Right lobe of liver (tissue), 6 donors: ENCODE measurements around the gene S100A10. TPM values are rescaled to one million over a fixed set of nuclear protein-coding genes. Genes with fewer than 3 reads are reported as not detected.

Experiments
- ATAC-seq, 4 donors: fragments of 200-7000 bp; cut with Tn5 transposase; one replicate each; pipeline ENCODE4 v1.9.1; 2020; ENCODE audit warnings: mild to moderate bottlenecking in 4 of 4, moderate library complexity in 4 of 4
- DNase-seq, 3 donors: peaks; one replicate each; pipeline ENCODE4 v3.0.0-alpha.2; 2020
- H3K27ac ChIP-seq, 3 donors: fragments of 200-600 bp; one replicate each; pipeline ENCODE4 v1.8.0; 2022
- H3K27me3 ChIP-seq, 2 donors: fragments of 200-600 bp; one replicate each; pipeline ENCODE4 v1.8.0; 2022
- H3K36me3 ChIP-seq, 4 donors: fragments of 200-600 bp; sonication (generic) in 1 of 4; one replicate each; pipeline versions ENCODE4 v1.5.1 to v1.8.0; 2017 to 2022; ENCODE audit warnings: control low read depth in 1 of 4
- H3K4me1 ChIP-seq, 4 donors: fragments of 200-600 bp; sonication (generic) in 1 of 4; one replicate each; pipeline versions ENCODE4 v1.5.1 to v1.8.0; 2017 to 2022; ENCODE audit warnings: control low read depth in 1 of 4
- H3K4me3 ChIP-seq, 3 donors: fragments of 200-600 bp; one replicate each; pipeline ENCODE4 v1.8.0; 2022
- H3K9me3 ChIP-seq, 4 donors: fragments of 200-600 bp; sonication (generic) in 1 of 4; one replicate each; pipeline versions ENCODE4 v1.5.1 to v1.8.0; 2017 to 2022; ENCODE audit warnings: control low read depth in 1 of 4
- CTCF ChIP-seq, 4 donors: fragments of 200-600 bp in 3 of 4; fragments of 450-650 bp in 1 of 4; IDR thresholded peaks; one replicate each; pipeline versions ENCODE4 v1.5.1 to v1.8.0; 2016 to 2022; ENCODE audit warnings: antibody characterized with exemption in 4 of 4, mild to moderate bottlenecking in 2 of 4
- POLR2A ChIP-seq: fragments of 450-650 bp; IDR thresholded peaks from one replicate; pipeline ENCODE4 v1.6.1; 2017; ENCODE audit warnings: antibody characterized with exemption, mild to moderate bottlenecking
- WGBS: methylation state at CpG from one replicate; pipeline ENCODE4 v1.1.6; 2018; ENCODE audit warnings: low coverage, low lambda C conversion rate; ENCODE audit not compliant: insufficient coverage; ENCODE audit errors: missing lambda C conversion rate; 5-methylcytosine and 5-hydroxymethylcytosine counted together
- intact Hi-C, 2 donors: fragments of 100-400 bp; cut with DNase I; formaldehyde crosslinking; loops; one replicate each; pipeline versions ENCODE4 v1.11.2 to v1.14.1; 2022
- total RNA-seq, 6 experiments: library from RNA; depleted of rRNA in 2 of 6; stranded (reverse); fragments of >200 nt in 2 of 6; fragmentation: NEBNext Ultra II Directional in 3 of 6; extraction: Animal tissue kit (Norgen Biotek cat#: 25700) in 3 of 6; gene quantifications; one replicate each; pipeline versions ENCODE4 v1.1.0 to v1.2.4, GENCODE V29; 2016 to 2023
- donor health status: DM: no; HTN: yes; CAD: no.
- donor health status: DM: no; HTN: no; CAD: no.
- donor health status: DM: no; HTN: no; CAD: no.
- donor health status: DM: no; HTN: yes; CAD: no.
- donor health status: DM: no; HTN: yes; CAD: no.

S100A10 gene
- total RNA-seq, 6 experiments from 2014 or later: 48.5 to 192 (median 61.7) TPM

- no peaks in the 10 kb centered on the region for H3K9me3 ChIP-seq
- no peaks in the 10 kb centered on the region for H3K27me3 ChIP-seq
- intact Hi-C loops: no loop called here
- ATAC-seq (peak in 1 of 4 donors; percentile 31), DNase-seq (no peak)
- H3K4me3 ChIP-seq: no peak overlapping the region
- H3K27ac ChIP-seq: no peak overlapping the region
- 63% methylated on average over 1 of the region's 1 CpG for WGBS
- H3K4me1 ChIP-seq: peaks cover 0 to 29% (median 3%) of the 10 kb centered on the region in 4 donors
- TF ChIP-seq POLR2A (no peak), CTCF (IDR thresholded peaks at IDR 0.05) (no peak)
- no peaks in the 10 kb centered on the region for H3K36me3 ChIP-seq
Measured at GRCh38 chr1:151942882-151943281, 50.8 kb downstream of the S100A10 start.

DNA sequence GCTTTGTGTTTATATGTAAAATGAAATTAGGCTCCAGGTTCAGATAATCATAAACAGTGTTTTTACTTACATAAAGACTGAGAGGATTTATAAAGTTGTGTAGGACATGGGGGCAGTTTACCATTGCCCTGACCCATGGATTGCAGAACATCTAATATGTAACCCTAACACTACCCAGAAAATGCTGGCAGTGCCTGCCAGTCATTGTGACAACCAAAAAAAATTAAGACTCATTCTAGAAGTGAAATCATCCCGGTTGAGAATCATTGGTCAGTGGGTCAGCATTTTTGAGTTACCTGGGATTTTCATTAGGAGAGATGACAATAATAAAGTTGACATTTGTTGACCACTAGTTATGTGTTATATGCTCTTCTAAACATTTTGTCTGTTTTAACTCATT, 53.1 kb downstream of the S100A10 start:
- no peak for TF ChIP-seq CTCF (IDR thresholded peaks at IDR 0.05)
- no peak for TF ChIP-seq POLR2A

GRCh38 chr1:151939779-151940178, 53.9 kb downstream of the S100A10 start:
- no peak for DNase-seq
- Histone ChIP-seq H3K4me1 (peaks cover 0 to 28% (median 0%) of the 10 kb centered on the region in 4 donors), H3K36me3 (no peaks in the 10 kb centered on the region), H3K9me3 (no peaks in the 10 kb centered on the region), H3K27me3 (no peaks in the 10 kb centered on the region), H3K27ac (no peak overlapping the region), H3K4me3 (no peak overlapping the region)
- intact Hi-C loops: loop anchor here in 1 of 2 donors (10.0 kb wide), 1 partner anchor 55 kb away; the partner anchor contains the start of gene S100A10
- no peak for TF ChIP-seq CTCF (IDR thresholded peaks at IDR 0.05)
- no peak for TF ChIP-seq POLR2A
- no peak for ATAC-seq
- 38% methylated on average over 1 of the region's 1 CpG for WGBS

More for the DNA sequence above, 53.1 kb downstream of the S100A10 start:
- Histone ChIP-seq H3K4me1 (peaks cover 0 to 34% (median 0%) of the 10 kb centered on the region in 4 donors), H3K27ac (no peak overlapping the region), H3K27me3 (no peaks in the 10 kb centered on the region), H3K36me3 (no peaks in the 10 kb centered on the region), H3K9me3 (no peaks in the 10 kb centered on the region), H3K4me3 (no peak overlapping the region)
- whole genome bisulfite sequencing: 19% methylated on average over 1 of the region's 1 CpG
- intact Hi-C loops: no loop called here
- ATAC-seq: no peak
- no peak for DNase-seq

- Histone ChIP-seq H3K9me3 (no peaks in the 10 kb centered on the region), H3K27me3 (no peaks in the 10 kb centered on the region), H3K4me3 (no peak overlapping the region), H3K4me1 (peaks cover 0 to 23% (median 0%) of the 10 kb centered on the region in 4 donors), H3K36me3 (no peaks in the 10 kb centered on the region), H3K27ac (no peak overlapping the region)
- TF ChIP-seq POLR2A (no peak), CTCF (IDR thresholded peaks at IDR 0.05) (no peak)
- ATAC-seq: no peak
- intact Hi-C loops: loop anchor here in 1 of 2 donors (10.0 kb wide), 1 partner anchor 56 kb away; the partner anchor contains the start of gene S100A10
- 97% methylated on average over 3 of the region's 3 CpGs for WGBS
- no peak for DNase-seq
Measured at GRCh38 chr1:151939141-151939540, 54.5 kb downstream of the S100A10 start.
